Vagina (tissue), 2 donors: ENCODE data around the gene NEIL1.
A peak's percentile ranks its signal among the peaks of the same experiment; 100 is the strongest.

Source experiments
- POLR2AphosphoS5 ChIP-seq, 2 donors: sonication (generic); formaldehyde crosslinking; IDR thresholded peaks; one replicate each; pipeline ENCODE4 v1.9.0; 2017; ENCODE audit warnings: antibody characterized with exemption in 2 of 2, mild to moderate bottlenecking in 2 of 2, low read depth in 1 of 2; ENCODE audit not compliant: insufficient read depth in 1 of 2
- TF ChIP-seq, protein P1 (sequence below), 3 experiments: fragments of 450-650 bp in 2 of 3; fragments of 200-600 bp in 1 of 3; sonication (generic) in 1 of 3; IDR thresholded peaks; one replicate each; pipeline ENCODE4 v1.5.1; 2017 to 2019; ENCODE audit warnings: antibody characterized with exemption in 3 of 3, mild to moderate bottlenecking in 2 of 3, moderate library complexity in 2 of 3

GRCh38 chr15:75335705-75336355 is 11.0 kb upstream of the NEIL1 start, which contains the start of gene COMMD4:
- TF ChIP-seq POLR2AphosphoS5 (IDR thresholded peaks at IDR 0.05; ENCODE audit: insufficient read depth in 1 of 2, low read depth in 1 of 2) = peak; percentile 79 to 93
- TF ChIP-seq, protein P1, sequence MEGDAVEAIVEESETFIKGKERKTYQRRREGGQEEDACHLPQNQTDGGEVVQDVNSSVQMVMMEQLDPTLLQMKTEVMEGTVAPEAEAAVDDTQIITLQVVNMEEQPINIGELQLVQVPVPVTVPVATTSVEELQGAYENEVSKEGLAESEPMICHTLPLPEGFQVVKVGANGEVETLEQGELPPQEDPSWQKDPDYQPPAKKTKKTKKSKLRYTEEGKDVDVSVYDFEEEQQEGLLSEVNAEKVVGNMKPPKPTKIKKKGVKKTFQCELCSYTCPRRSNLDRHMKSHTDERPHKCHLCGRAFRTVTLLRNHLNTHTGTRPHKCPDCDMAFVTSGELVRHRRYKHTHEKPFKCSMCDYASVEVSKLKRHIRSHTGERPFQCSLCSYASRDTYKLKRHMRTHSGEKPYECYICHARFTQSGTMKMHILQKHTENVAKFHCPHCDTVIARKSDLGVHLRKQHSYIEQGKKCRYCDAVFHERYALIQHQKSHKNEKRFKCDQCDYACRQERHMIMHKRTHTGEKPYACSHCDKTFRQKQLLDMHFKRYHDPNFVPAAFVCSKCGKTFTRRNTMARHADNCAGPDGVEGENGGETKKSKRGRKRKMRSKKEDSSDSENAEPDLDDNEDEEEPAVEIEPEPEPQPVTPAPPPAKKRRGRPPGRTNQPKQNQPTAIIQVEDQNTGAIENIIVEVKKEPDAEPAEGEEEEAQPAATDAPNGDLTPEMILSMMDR (IDR thresholded peaks at IDR 0.05) = peak in 1 of 3 experiments; percentile 15
